IMR-90 (cell line): Measurements from ENCODE around the gene UTRN. TPM values are rescaled to one million over a fixed set of nuclear protein-coding genes. Genes with fewer than 3 reads are reported as not detected.

Source experiments
- ATAC-seq: fragments of 200-7000 bp; cut with Tn5 transposase; 2 replicates; pipeline ENCODE4 v1.9.1; 2020; ENCODE audit warnings: low read depth, mild to moderate bottlenecking, moderate library complexity
- BruUV-seq: library from RNA; stranded (reverse); fragments of 400-500 nt; replicated peaks from 2 replicates; lab custom pipeline; 2021; lab: Mats Ljungman, UMichigan
- CTCF ChIA-PET: fragments of 300-600 bp; formaldehyde crosslinking; extraction: SDS; loops from one replicate; lab custom pipeline; 2021; ENCODE audit warnings: antibody characterized with exemption; lab: Yijun Ruan, JAX
- POLR2A ChIA-PET: fragments of 300-600 bp; sonication (Branson Sonifier 250); formaldehyde crosslinking; loops from one replicate; lab custom pipeline; 2022; ENCODE audit warnings: antibody characterized with exemption; ENCODE audit not compliant: unreplicated experiment; lab: Charles Lee
- DNase-seq: peaks from one replicate; pipeline ENCODE4 v3.0.0; 2013
- H2AFZ ChIP-seq: replicated peaks from 2 replicates; pipeline ENCODE3; 2013; ENCODE audit warnings: low read length, mild to moderate bottlenecking; ENCODE audit not compliant: poor library complexity
- H2AK5ac ChIP-seq: 2 replicates; pipeline ENCODE4 v1.6.1; 2013; ENCODE audit warnings: low read depth, low read length, inconsistent platforms
- H2AK9ac ChIP-seq: replicated peaks from 2 replicates; pipeline ENCODE3; 2013; ENCODE audit warnings: mild to moderate bottlenecking, low read depth, low read length, moderate library complexity; ENCODE audit not compliant: poor library complexity
- H2BK120ac ChIP-seq: 2 replicates; pipeline ENCODE4 v1.6.1; 2013; ENCODE audit warnings: low read depth, low read length, inconsistent platforms
- H2BK15ac ChIP-seq: 3 replicates; pipeline ENCODE4 v1.6.1; 2013; ENCODE audit warnings: low read depth, low read length, inconsistent platforms
- H2BK20ac ChIP-seq: 2 replicates; pipeline ENCODE4 v1.6.1; 2013; ENCODE audit warnings: low read depth, mild to moderate bottlenecking, inconsistent platforms, low read length, moderate library complexity
- H2BK5ac ChIP-seq: 2 replicates; pipeline ENCODE4 v1.6.1; 2013; ENCODE audit warnings: mild to moderate bottlenecking, low read depth, low read length, inconsistent platforms; ENCODE audit not compliant: poor library complexity, severe bottlenecking
- H3K14ac ChIP-seq: replicated peaks from 2 replicates; pipeline ENCODE4 v1.6.1; 2013; ENCODE audit warnings: low read depth, low read length, inconsistent platforms
- H3K18ac ChIP-seq: 2 replicates; pipeline ENCODE4 v1.6.1; 2013; ENCODE audit warnings: low read depth, low read length, control low read depth
- H3K23ac ChIP-seq: 2 replicates; pipeline ENCODE4 v1.6.1; 2013; ENCODE audit warnings: low read depth, low read length, inconsistent platforms
- H3K27ac ChIP-seq: 2 replicates; pipeline ENCODE4 v1.5.1; 2013; ENCODE audit warnings: mild to moderate bottlenecking, control low read depth, low read length; ENCODE audit not compliant: insufficient read depth
- H3K27me3 ChIP-seq: 2 replicates; pipeline ENCODE4 v1.6.1; 2013; ENCODE audit warnings: low read length; ENCODE audit not compliant: control insufficient read depth, insufficient read depth
- H3K36me3 ChIP-seq: 2 replicates; pipeline ENCODE4 v1.6.1; 2013; ENCODE audit warnings: low read length, mixed read lengths; ENCODE audit not compliant: control insufficient read depth, insufficient read depth
- H3K4ac ChIP-seq: 2 replicates; pipeline ENCODE4 v1.6.1; 2013; ENCODE audit warnings: low read depth, low read length, inconsistent platforms
- H3K4me1 ChIP-seq: 2 replicates; pipeline ENCODE4 v1.6.1; 2013; ENCODE audit warnings: low read length, mixed read lengths; ENCODE audit not compliant: control insufficient read depth, insufficient read depth
- H3K4me2 ChIP-seq: 2 replicates; pipeline ENCODE4 v1.6.1; 2013; ENCODE audit warnings: low read depth, mild to moderate bottlenecking, control low read depth, low read length, moderate library complexity
- H3K4me3 ChIP-seq: 2 replicates; pipeline ENCODE4 v1.5.1; 2013; ENCODE audit warnings: low read depth, mild to moderate bottlenecking, control low read depth, low read length, moderate library complexity; ENCODE audit not compliant: insufficient read depth
- H3K56ac ChIP-seq: 2 replicates; pipeline ENCODE4 v1.6.1; 2013; ENCODE audit warnings: low read length, inconsistent platforms; ENCODE audit not compliant: insufficient read depth; ENCODE audit errors: extremely low read depth
- H3K79me1 ChIP-seq, 2 experiments: 2 replicates each; pipeline ENCODE4 v1.6.1; 2013; ENCODE audit warnings: low read length in 2 of 2, inconsistent platforms in 1 of 2, low read depth in 1 of 2
- H3K9ac ChIP-seq: 2 replicates; pipeline ENCODE4 v1.6.1; 2013; ENCODE audit warnings: low read depth, low read length, control low read depth
- H3K9me1 ChIP-seq: 2 replicates; pipeline ENCODE4 v1.6.1; 2013; ENCODE audit warnings: low read length, inconsistent platforms; ENCODE audit not compliant: insufficient read depth
- H3K9me3 ChIP-seq: 2 replicates; pipeline ENCODE4 v1.6.1; 2013; ENCODE audit warnings: low read length; ENCODE audit not compliant: control insufficient read depth, insufficient read depth
- H4K20me1 ChIP-seq: 2 replicates; pipeline ENCODE4 v1.6.1; 2013; ENCODE audit warnings: low read length, inconsistent platforms; ENCODE audit not compliant: insufficient read depth
- H4K5ac ChIP-seq: 2 replicates; pipeline ENCODE4 v1.6.1; 2013; ENCODE audit warnings: mild to moderate bottlenecking, low read depth, low read length, control low read depth
- H4K8ac ChIP-seq, 2 experiments: 2 replicates each; pipeline ENCODE4 v1.6.1; 2013; ENCODE audit warnings: low read depth in 2 of 2, low read length in 2 of 2, control low read depth in 1 of 2, inconsistent platforms in 1 of 2
- H4K91ac ChIP-seq: 2 replicates; pipeline ENCODE4 v1.6.1; 2013; ENCODE audit warnings: low read depth, low read length, inconsistent platforms; ENCODE audit not compliant: insufficient read depth
- BHLHE40 ChIP-seq: fragments of 150-350 bp; IDR thresholded peaks from 2 replicates; pipeline ENCODE4 v1.6.1; 2016; ENCODE audit warnings: mild to moderate bottlenecking, low read depth, low read length
- CEBPB ChIP-seq: IDR thresholded peaks from 2 replicates; pipeline ENCODE4 v1.6.1; 2012; ENCODE audit warnings: low read depth, low read length, improper control_type of control experiment
- CHD1 ChIP-seq: IDR thresholded peaks from 2 replicates; pipeline ENCODE4 v1.6.1; 2012; ENCODE audit warnings: low read depth, low read length, improper control_type of control experiment
- RCOR1 ChIP-seq: IDR thresholded peaks from 2 replicates; pipeline ENCODE4 v1.6.1; 2012; ENCODE audit warnings: mild to moderate bottlenecking, low read length, improper control_type of control experiment; ENCODE audit not compliant: insufficient replicate concordance
- RFX5 ChIP-seq: IDR thresholded peaks from 2 replicates; pipeline ENCODE4 v1.8.0; 2012; ENCODE audit warnings: low read depth, mild to moderate bottlenecking, low read length, moderate library complexity
- WGBS, 2 experiments: methylation state at CpG; one replicate each; pipeline versions ENCODE4 v1.1.5 to v1.1.7; 2013; ENCODE audit warnings: missing lambda C conversion rate in 2 of 2; ENCODE audit not compliant: insufficient read length in 1 of 2; ENCODE audit errors: extremely low coverage in 2 of 2; 5-methylcytosine and 5-hydroxymethylcytosine counted together
- dilution Hi-C: fragments of 300-500 bp; cut with HindIII; formaldehyde crosslinking; loops from one replicate; pipeline ENCODE4 v1.14.3; 2018; ENCODE audit warnings: low sequenced_read_pairs; ENCODE audit not compliant: unreplicated experiment
- in situ Hi-C: fragments of 300-500 bp; cut with MboI; formaldehyde crosslinking; loops from 3 replicates; pipeline ENCODE4 v1.14.3; 2019; ENCODE audit warnings: low sequenced_read_pairs, inconsistent platforms, mixed read lengths
- intact Hi-C: fragments of 100-400 bp; cut with micrococcal nuclease; formaldehyde crosslinking; loops from 2 replicates; pipeline ENCODE4 v1.10.0; 2022
- polyA plus RNA-seq, 3 experiments: library from polyadenylated mRNA; depleted of rRNA; stranded (reverse); fragments of >200 nt; gene quantifications; 2 replicates each; pipeline ENCODE4 v1.2.3, GENCODE V29; 2012; ENCODE audit warnings: low replicate concordance in 1 of 3
- total RNA-seq: library from RNA; depleted of rRNA; stranded (reverse); fragments of >200 nt; gene quantifications from 2 replicates; pipeline ENCODE4 v1.2.3, GENCODE V29; 2012

UTRN gene
- total and polyA plus RNA-seq, 2 of the 4 experiments (the other 2 are of a cell fraction) = 17.3 to 83.5 TPM

DNA sequence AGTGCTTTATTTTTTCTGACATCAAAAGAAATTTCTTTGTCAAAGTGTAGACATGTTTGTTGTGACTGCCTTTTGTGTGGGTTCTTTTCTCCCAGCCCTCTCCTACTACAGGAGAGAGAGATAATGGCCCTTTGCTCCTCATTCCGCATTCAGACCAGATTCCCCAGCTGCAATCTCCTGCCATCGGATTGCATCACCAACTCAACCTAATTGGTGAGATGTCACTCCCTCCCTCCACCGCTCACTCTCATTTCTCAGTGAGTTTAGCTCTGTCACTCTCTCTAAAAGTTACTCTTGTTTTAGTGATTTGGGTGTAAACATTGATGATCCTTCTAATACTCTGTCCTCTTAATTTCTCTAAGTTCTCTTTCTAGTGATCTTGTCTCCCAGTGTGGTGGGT, 22.7 kb downstream of the UTRN start:
- no peak overlapping the region for H3K56ac ChIP-seq
- H3K9me3 ChIP-seq = no peaks in the 10 kb centered on the region
- no peak for TF ChIP-seq RCOR1
- no peak for TF ChIP-seq RFX5
- peak; percentile 53; the same call in 1 of the 2 replicates for TF ChIP-seq CEBPB
- TF ChIP-seq CHD1 = no peak
- no peak for TF ChIP-seq BHLHE40
- no peak for ATAC-seq
- no peak overlapping the region for H2AFZ ChIP-seq
- peaks cover 8% of the 10 kb centered on the region for H3K4me1 ChIP-seq
- H3K79me1 ChIP-seq = peaks cover 29 to 56% of the 10 kb centered on the region in 2 experiments
- no peak overlapping the region for H4K8ac ChIP-seq
- no peak overlapping the region for H4K91ac ChIP-seq
- H4K20me1 ChIP-seq = peaks cover 4% of the 10 kb centered on the region; the same call in 1 of the 2 replicates
- no peak overlapping the region for H3K9ac ChIP-seq
- H3K9me1 ChIP-seq = peaks cover 16% of the 10 kb centered on the region
- BruUV-seq = no TSS peak
- peaks cover 3% of the 10 kb centered on the region; the same call in 1 of the 2 replicates for H3K36me3 ChIP-seq
- H3K18ac ChIP-seq = no peak overlapping the region
- WGBS, 2 experiments = no CpG with 5 or more reads among the region's 3 CpGs
- no peak overlapping the region for H3K14ac ChIP-seq
- H3K23ac ChIP-seq = no peak overlapping the region
- 0 out of 2 replicates have a peak overlapping the region, but pooled peaks have one; percentile 27 for H3K4ac ChIP-seq
- no peak overlapping the region for H3K4me2 ChIP-seq
- intact Hi-C loops = no loop called here
- dilution Hi-C loops = no loop called here
- H3K4me3 ChIP-seq = no peak overlapping the region
- no peak overlapping the region for H2AK5ac ChIP-seq
- no peak for DNase-seq
- H2BK15ac ChIP-seq = no peak overlapping the region
- in situ Hi-C loops = no loop called here
- no peak overlapping the region for H3K27ac ChIP-seq
- no peak overlapping the region for H2BK5ac ChIP-seq
- no peak overlapping the region for H2BK20ac ChIP-seq
- ChIA-PET CTCF (no interaction called here), POLR2A (no interaction called here)
- no peak overlapping the region for H4K5ac ChIP-seq
- no peak overlapping the region for H2BK120ac ChIP-seq
- H2AK9ac ChIP-seq = no peak overlapping the region
- no peaks in the 10 kb centered on the region for H3K27me3 ChIP-seq
